Activated CD8-positive, alpha-beta memory T cell treated with anti-CD3 and anti-CD28 coated beads for 36 hours (primary cell): ENCODE results near the gene HTR3C. TPM values are rescaled to one million over a fixed set of nuclear protein-coding genes. Genes with fewer than 3 reads are reported as not detected.

Experiments used
- CTCF ChIA-PET: fragments of 350-600 bp; sonication (Branson Sonifier 250); formaldehyde crosslinking; loops from one replicate; lab custom pipeline; 2021; ENCODE audit warnings: antibody characterized with exemption; lab: Charles Lee
- POLR2A ChIA-PET: fragments of 350-600 bp; sonication (Branson Sonifier 250); formaldehyde crosslinking; loops from one replicate; lab custom pipeline; 2021; ENCODE audit warnings: antibody characterized with exemption; lab: Charles Lee
- total RNA-seq, 2 experiments: library from RNA; stranded (reverse); gene quantifications; one replicate each; pipeline ENCODE4 v1.2.3, GENCODE V29; 2021

Gene HTR3C
- total RNA-seq, 2 experiments from 2014 or later, result not detected

GRCh38 chr3:184075901-184076300, 23.1 kb downstream of the HTR3C start:
- POLR2A ChIA-PET, result no interaction called here
- CTCF ChIA-PET, result no interaction called here

- ChIA-PET POLR2A (no interaction called here), CTCF (interaction anchor here (0.6 kb wide), 1 partner anchor 36 kb away, joined by 3 read pairs; no protein-coding TSS in a partner anchor)
Observed at GRCh38 chr3:184077881-184078280, 25.0 kb downstream of the HTR3C start.

- ChIA-PET POLR2A (no interaction called here), CTCF (no interaction called here)
Observed at GRCh38 chr3:184078851-184079250, 26.0 kb downstream of the HTR3C start.

DNA sequence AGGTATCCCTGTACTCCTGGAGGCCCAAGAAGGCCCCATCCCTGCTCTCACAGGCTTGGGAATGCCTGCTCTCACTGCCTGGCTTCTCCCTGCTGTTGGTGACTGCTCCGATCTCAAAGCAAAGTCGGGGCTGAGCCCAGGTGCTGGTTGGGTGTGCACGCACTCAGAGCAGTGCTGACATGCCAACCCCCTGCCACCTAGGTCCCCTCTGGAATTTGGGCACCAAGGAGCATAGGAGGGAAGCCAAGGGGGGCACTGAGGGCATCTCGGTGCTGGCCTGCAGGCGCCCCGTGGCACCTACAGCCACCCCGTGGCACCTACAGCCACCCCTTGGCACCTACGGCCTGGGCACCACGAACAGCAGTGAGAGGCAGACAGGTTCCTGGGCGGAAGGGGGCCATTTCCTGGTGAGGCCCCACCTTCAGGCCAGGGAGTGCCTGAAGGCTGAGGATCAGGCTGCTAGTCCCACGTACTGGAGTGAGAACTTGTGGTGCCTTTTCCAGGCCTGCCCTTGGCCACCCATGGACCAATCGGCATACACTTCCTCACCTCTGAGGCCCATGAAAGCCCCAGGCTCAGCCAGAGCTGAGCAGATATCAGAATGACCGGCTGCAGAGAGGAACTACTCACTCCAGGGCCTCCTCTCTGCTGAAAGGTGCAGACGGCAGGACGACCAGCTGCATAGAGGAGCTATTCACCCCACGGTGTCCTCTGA, 28.4 kb downstream of the HTR3C start:
- ChIA-PET POLR2A (no interaction called here), CTCF (no interaction called here)

- ChIA-PET CTCF (no interaction called here), POLR2A (no interaction called here)
Observed at GRCh38 chr3:184082034-184082433, 29.2 kb downstream of the HTR3C start.

DNA sequence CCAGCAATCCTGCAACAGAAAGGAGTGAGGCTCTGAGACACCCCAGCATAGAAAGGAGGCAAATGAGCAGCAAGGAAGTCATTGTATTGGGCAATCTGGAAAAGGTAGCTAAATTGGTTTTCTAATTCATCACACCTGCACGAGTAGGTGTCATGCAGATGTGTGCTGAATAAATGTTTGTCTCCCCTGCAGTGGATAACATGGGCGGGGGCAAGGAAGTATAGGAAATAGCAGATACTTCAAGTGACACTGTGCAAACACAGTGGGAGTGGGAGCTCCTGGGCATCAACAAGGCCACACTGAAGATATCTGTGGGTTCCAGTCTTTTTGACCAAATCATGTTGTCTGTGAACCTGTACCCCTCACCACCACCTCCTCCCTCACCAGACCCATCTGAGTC, 29.6 kb downstream of the HTR3C start:
- POLR2A ChIA-PET, result no interaction called here
- CTCF ChIA-PET, result no interaction called here

- ChIA-PET POLR2A (no interaction called here), CTCF (no interaction called here)
Observed at GRCh38 chr3:184085389-184085852, 32.6 kb downstream of the HTR3C start.

DNA sequence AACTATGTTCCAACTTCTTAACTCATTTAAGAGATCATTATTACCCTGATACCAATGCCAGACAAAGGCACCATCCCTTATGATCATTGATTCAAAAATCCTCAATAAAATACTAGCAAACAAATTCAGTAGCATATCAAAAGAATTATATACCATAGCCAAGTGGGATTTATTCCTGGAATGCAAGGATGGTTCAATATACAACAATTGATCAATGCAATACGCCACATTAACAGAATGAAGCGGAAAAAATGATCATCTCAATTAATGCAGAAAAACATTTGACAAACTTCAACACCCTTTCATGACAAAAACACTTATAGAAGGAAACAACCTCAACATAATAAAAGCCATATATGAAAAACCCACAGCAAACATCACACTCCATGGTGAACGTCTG, 39.4 kb downstream of the HTR3C start:
- POLR2A ChIA-PET, result no interaction called here
- CTCF ChIA-PET, result no interaction called here

DNA sequence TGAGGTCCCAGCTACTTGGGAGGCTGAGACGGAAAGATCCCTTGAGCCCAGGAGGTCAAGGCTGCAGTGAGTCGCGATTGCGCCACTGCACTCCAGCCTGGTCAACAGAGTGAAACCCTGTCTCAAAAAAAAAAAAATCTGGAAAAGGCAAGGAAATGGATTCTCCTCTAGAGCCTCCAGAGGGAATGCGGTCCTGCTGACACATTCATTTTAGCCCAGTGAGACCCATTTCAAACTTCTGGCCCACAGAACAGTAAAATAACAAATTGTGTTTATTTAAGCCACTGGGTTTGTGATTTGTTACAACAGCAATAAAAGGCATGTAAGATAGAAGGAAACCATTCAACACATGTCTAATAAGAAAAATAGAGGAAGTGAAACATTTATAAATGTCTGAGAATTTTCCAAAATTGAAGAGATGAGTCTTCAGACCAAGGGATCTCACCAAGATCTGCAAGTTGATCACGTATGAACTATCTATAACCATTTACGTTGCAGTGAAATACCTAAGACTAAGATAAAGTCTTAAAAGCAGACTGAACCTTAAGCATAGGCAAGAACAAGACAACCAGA, 44.0 kb downstream of the HTR3C start, which contains the start of gene HTR3E:
Gene HTR3E, plus strand, starts transcription at position 254 of the 573 bp plus-strand sequence. CDS start 466 bp downstream, outside the sequence.
- ChIA-PET POLR2A (no interaction called here), CTCF (no interaction called here)

DNA sequence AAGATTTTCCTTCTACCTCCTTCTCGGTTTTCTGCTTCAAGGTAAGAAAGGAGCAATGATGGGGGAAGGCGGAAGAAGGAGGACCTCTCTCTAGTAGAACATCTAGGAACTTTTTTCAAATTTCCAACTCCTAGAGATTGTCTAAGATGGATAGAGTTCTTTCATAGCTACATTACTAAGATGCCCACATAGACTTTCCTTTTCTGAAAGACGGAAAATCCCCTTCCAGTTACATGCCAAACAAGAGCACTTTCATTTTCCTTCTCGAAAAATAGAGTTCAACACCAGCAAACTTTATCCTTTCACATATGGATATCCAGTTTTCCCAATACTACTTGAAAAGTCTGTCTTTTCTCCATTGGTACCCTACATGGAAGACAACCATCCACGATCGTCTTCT, 44.7 kb downstream of the HTR3C start:
- POLR2A ChIA-PET, result no interaction called here

GRCh38 chr3:184099806-184100686, 47.2 kb downstream of the HTR3C start:
- CTCF ChIA-PET, result no interaction called here
- POLR2A ChIA-PET, result no interaction called here

More for the DNA sequence above, 44.7 kb downstream of the HTR3C start:
- CTCF ChIA-PET, result no interaction called here

Other genes starting within 250 kb of the HTR3C start
- 1 to 10 TPM; 3.3 to 4.0 TPM for gene MAP6D1, start 227.5 kb upstream of the HTR3C start, total RNA-seq
- 100 to 1,000 TPM in 1 of 2 experiments, 10 to 100 TPM in 1; 96.3 to 107 TPM for gene PARL, start 168.2 kb upstream of the HTR3C start, total RNA-seq
- gene ABCC5, start 35.2 kb upstream of the HTR3C start, total RNA-seq, result 10 to 100 TPM; 18.2 to 18.9 TPM
- not detected for gene HTR3D, start 21.3 kb upstream of the HTR3C start, total RNA-seq
- not detected for gene HTR3E, start 44.0 kb downstream of the HTR3C start, total RNA-seq
- 10 to 100 TPM; 74.8 to 76.4 TPM for gene EIF2B5, start 82.3 kb downstream of the HTR3C start, total RNA-seq
- gene DVL3, start 102.3 kb downstream of the HTR3C start, total RNA-seq, result 10 to 100 TPM; 36.3 to 37.9 TPM
- 100 to 1,000 TPM; 240 to 244 TPM for gene AP2M1, start 121.8 kb downstream of the HTR3C start, total RNA-seq
- 10 to 100 TPM; 62.4 to 67.6 TPM for gene ABCF3, start 133.2 kb downstream of the HTR3C start, total RNA-seq
- not detected for gene VWA5B2, start 176.5 kb downstream of the HTR3C start, total RNA-seq
- gene ALG3, start 195.9 kb downstream of the HTR3C start, total RNA-seq, result 10 to 100 TPM; 59.7 to 61.9 TPM
- 10 to 100 TPM; 14.2 to 15.7 TPM for gene EEF1AKMT4, start 196.6 kb downstream of the HTR3C start, total RNA-seq
- gene CAMK2N2, start 208.5 kb downstream of the HTR3C start, total RNA-seq, result under 1 TPM; 0.36 to 0.69 TPM
- gene ECE2, start 223.0 kb downstream of the HTR3C start, total RNA-seq, result not detected
- 100 to 1,000 TPM; 309 to 314 TPM for gene PSMD2, start 246.2 kb downstream of the HTR3C start, total RNA-seq